Left ventricle myocardium inferior (tissue), 1 donor: ENCODE results near the gene CUEDC1. TPM values are rescaled to one million over a fixed set of nuclear protein-coding genes. Genes with fewer than 3 reads are reported as not detected.

Experiments used
- DNase-seq: peaks from one replicate; pipeline ENCODE4 v3.0.0-alpha.2; 2020
- H3K27ac ChIP-seq: fragments of 200-600 bp; replicated peaks from 2 replicates; pipeline ENCODE4 v1.8.0; 2021
- H3K27me3 ChIP-seq: fragments of 200-600 bp; 2 replicates; pipeline ENCODE4 v1.8.0; 2021; ENCODE audit warnings: low read depth
- H3K36me3 ChIP-seq: fragments of 200-600 bp; 2 replicates; pipeline ENCODE4 v1.8.0; 2021
- H3K4me1 ChIP-seq: fragments of 200-600 bp; 2 replicates; pipeline ENCODE4 v1.8.0; 2021
- H3K4me3 ChIP-seq: fragments of 200-600 bp; 2 replicates; pipeline ENCODE4 v1.8.0; 2021; ENCODE audit warnings: mild to moderate bottlenecking, moderate library complexity
- H3K9me3 ChIP-seq: fragments of 200-600 bp; replicated peaks from 2 replicates; pipeline ENCODE4 v1.8.0; 2021
- CTCF ChIP-seq: fragments of 200-600 bp; IDR thresholded peaks from 2 replicates; pipeline ENCODE4 v1.8.0; 2021; ENCODE audit warnings: antibody characterized with exemption, mild to moderate bottlenecking, borderline replicate concordance
- intact Hi-C: fragments of 100-400 bp; cut with micrococcal nuclease; formaldehyde crosslinking; loops from one replicate; pipeline ENCODE4 v1.11.0; 2022
- total RNA-seq: library from RNA; stranded (reverse); fragmentation: NEBNext Ultra II Directional; extraction: Animal tissue kit (Norgen Biotek cat#: 25700); gene quantifications from one replicate; pipeline ENCODE4 v1.2.1, GENCODE V29; 2021
- donor health status: DM: no; HTN: yes; CAD: no; lungs with severe emphysema.

The CUEDC1 gene
- total RNA-seq, 1 donor from 2014 or later = 43.2 TPM

GRCh38 chr17:57928928-57929327 is 26.3 kb downstream of the CUEDC1 start:
- no peak overlapping the region for H3K4me3 ChIP-seq
- DNase-seq = no peak
- peak overlapping the region; percentile 82 for H3K27ac ChIP-seq
- intact Hi-C loops = no loop called here
- H3K9me3 ChIP-seq = no peaks in the 10 kb centered on the region
- peaks cover 97% of the 10 kb centered on the region for H3K4me1 ChIP-seq
- TF ChIP-seq CTCF = no peak
- H3K27me3 ChIP-seq = no peaks in the 10 kb centered on the region
- H3K36me3 ChIP-seq = no peaks in the 10 kb centered on the region

GRCh38 chr17:57927048-57927723 is 28.0 kb downstream of the CUEDC1 start:
- Histone ChIP-seq H3K9me3 (no peaks in the 10 kb centered on the region), H3K27ac (peak overlapping the region; percentile 82), H3K36me3 (no peaks in the 10 kb centered on the region), H3K27me3 (no peaks in the 10 kb centered on the region), H3K4me1 (peaks cover 96% of the 10 kb centered on the region), H3K4me3 (no peak overlapping the region)
- peak; percentile 47 for DNase-seq
- no peak for TF ChIP-seq CTCF
- intact Hi-C loops = no loop called here

GRCh38 chr17:57926723-57927047 is 28.5 kb downstream of the CUEDC1 start:
- DNase-seq = no peak
- intact Hi-C loops = no loop called here
- no peak overlapping the region for H3K4me3 ChIP-seq
- peaks cover 96% of the 10 kb centered on the region for H3K4me1 ChIP-seq
- no peaks in the 10 kb centered on the region for H3K27me3 ChIP-seq
- H3K9me3 ChIP-seq = no peaks in the 10 kb centered on the region
- peak overlapping the region; percentile 82 for H3K27ac ChIP-seq
- TF ChIP-seq CTCF = no peak
- no peaks in the 10 kb centered on the region for H3K36me3 ChIP-seq

GRCh38 chr17:57925361-57925990 is 29.7 kb downstream of the CUEDC1 start:
- H3K9me3 ChIP-seq = no peaks in the 10 kb centered on the region
- intact Hi-C loops = no loop called here
- H3K4me3 ChIP-seq = no peak overlapping the region
- no peaks in the 10 kb centered on the region for H3K27me3 ChIP-seq
- peaks cover 96% of the 10 kb centered on the region for H3K4me1 ChIP-seq
- H3K36me3 ChIP-seq = no peaks in the 10 kb centered on the region
- H3K27ac ChIP-seq = peak overlapping the region; percentile 82
- no peak for TF ChIP-seq CTCF
- no peak for DNase-seq

GRCh38 chr17:57924677-57925076 is 30.5 kb downstream of the CUEDC1 start:
- no peak overlapping the region for H3K4me3 ChIP-seq
- intact Hi-C loops = no loop called here
- no peaks in the 10 kb centered on the region for H3K27me3 ChIP-seq
- DNase-seq = no peak
- no peak for TF ChIP-seq CTCF
- no peaks in the 10 kb centered on the region for H3K9me3 ChIP-seq
- peak overlapping the region; percentile 82 for H3K27ac ChIP-seq
- H3K36me3 ChIP-seq = no peaks in the 10 kb centered on the region
- peaks cover 96% of the 10 kb centered on the region for H3K4me1 ChIP-seq
